GM21526 (cell line): Measurements from ENCODE around the gene PLPP3.

Source experiments
- ATAC-seq: cut with Tn5 transposase; IDR thresholded peaks from one replicate; pipeline ENCODE4 v1.9.1; 2021; ENCODE audit warnings: moderate library complexity; ENCODE audit not compliant: unreplicated experiment, low FRiP score

PLPP3 gene

DNA sequence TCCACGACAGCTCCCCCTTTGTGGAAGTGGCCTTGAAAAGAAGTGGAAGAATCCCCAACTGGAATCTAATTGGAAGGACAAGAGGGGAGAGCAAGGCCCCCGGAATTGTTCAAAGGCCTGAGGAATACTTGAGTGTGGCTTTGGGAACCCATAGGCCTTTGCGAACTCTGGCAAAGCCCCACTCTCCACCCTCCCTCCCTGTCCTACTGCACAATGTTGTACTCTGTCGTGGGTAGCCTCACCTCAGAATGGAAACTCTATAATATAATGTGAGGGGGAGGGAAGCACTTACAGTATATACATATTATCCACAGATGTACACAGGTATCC is 28.5 kb downstream of the PLPP3 start:
- no peak for ATAC-seq

DNA sequence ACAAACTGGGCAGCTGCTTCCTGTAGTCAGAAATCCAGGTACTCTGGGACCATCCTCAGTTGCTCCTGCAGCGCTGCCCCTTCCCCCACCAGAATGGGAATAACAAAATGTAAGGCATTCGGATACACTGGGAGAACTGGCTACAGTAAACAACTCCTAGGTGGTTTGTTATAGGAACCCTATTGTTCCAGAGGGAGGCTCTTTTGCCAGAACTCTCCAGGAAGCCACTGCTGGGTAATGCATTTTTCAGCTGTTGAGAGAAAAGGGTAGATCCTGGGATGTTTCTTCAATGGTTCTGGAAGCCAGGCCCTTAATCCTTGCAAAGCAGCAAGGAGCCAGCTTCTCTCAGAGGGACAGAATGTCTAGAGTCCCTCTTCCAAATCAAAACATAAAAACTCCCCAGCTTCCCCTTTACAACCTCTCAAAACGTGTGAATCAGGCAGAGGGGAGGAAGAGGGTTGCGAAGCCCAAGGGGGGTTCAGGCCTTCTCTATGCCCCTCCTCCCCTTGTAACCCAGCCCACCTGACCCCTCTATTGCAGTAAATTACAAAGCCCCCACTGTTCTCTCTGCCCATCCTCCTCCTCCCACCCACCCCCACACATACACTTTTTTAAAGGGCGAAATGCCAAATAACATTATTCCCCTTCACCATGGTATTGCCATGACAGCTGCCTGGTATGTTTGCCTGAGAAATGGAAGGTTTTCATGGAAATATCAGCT is 29.1 kb downstream of the PLPP3 start:
- no peak for ATAC-seq

DNA sequence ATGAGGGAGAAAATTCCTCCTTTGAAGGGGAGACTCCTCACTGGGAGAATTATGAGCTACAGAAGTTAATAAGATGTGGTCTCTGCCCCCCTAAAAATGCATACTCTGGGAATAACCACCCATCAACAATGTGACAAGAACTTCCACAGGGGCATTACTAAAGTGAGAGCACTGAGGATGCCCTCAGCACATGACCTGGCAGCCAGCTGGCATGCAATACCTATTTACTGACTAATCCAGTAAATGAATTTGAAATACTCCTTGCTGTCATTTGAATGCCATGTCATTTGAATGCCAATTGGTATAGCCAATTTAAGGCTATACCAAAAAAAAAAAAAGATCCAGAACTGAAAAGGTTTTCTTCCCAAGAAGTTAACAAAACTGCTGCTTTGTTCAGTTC is 30.8 kb downstream of the PLPP3 start:
- ATAC-seq, result no peak

DNA sequence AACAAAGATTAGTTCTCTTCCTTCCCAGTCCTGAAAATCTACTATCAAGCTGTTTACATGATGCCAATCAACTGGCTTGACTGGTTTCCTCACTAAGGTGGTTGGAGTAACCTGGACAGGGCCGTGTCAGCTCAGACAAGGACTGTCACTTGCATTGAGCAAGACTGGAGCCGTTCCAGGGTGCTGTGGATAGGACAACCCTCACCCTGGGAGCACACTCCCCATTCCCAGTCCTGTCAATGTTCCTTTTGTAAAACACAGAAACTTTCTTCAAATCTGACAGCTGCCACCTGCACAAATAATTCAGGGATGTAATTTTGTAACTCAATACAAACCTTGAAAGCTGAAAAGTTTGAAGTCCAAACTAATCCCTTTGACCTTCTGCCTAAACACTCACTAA is 31.4 kb downstream of the PLPP3 start:
- ATAC-seq, result no peak

DNA sequence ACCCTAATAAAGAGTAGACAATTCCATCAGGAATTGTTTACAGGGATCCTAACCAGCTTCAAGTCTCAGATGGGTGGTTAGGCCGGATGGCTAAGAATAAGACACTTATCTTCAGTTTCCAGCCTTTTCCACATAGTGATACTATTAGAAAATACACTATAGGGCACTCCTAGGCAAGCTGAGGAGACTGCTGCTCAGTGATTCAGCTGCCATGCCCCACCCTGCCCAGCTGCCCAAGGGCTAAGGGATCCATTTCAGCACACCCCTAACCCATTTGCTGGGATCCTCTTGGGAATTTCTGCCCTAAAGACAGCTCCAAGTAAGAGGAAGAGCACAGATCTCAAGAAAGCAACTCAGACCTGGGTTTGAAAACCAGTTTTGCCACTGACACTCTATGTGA is 31.9 kb downstream of the PLPP3 start:
- ATAC-seq, result no peak

DNA sequence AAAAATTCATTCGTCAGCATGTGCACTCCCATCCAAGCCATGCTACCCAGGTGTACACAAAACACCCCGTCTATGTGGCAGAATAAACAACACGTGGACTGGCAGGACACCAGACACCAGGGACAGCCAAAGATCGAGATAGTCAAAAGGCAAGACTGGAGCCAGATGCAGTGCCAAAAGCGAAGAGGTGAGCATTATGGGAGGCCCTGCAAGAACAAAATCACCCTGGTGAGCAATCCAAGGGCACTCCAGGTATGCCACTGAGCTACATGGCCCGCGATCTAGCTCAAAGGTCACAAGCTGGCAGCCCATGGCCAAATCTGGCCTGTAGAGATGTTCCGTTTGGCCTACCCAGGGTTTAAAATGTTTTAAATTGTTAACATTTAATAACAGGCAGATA is 33.7 kb downstream of the PLPP3 start:
- no peak for ATAC-seq

DNA sequence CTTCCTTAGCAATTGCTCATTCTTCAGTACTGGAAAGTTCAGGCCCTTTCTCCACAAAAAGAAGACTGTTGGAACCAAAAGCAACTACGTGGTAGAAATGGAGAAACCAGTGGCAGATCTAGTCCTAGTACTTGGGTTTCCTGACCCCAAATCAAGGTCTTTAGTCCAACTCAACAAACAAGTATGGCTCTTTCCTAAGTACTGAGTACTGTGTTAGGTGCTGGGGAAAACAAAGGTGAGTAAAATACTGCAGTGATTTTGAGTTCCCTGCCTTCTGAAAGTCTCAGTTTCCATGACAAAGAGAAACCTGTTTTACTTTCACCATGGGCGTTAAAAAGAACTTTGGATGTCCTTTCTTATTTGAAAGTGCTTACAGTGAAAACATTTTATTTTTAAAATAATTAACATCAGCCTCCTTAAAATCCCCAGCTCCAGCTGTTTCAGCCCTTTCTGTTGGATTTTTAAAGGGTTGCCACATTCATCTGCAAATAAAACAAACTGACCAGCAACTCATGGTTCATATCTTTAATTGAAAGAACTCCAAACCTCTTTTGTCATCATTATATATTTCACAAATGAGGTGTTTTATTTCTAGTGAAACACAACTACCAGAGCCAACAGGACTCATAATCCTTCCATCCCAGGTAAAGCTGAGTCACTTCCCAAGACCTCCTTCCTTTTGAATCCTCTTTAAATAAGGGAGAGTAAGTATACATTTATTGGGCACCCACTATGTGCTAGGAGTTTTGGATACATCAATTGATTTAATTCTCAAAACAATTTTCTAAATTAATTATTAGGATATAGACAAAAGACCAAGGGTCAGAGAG is 35.4 kb downstream of the PLPP3 start:
- ATAC-seq, result no peak

DNA sequence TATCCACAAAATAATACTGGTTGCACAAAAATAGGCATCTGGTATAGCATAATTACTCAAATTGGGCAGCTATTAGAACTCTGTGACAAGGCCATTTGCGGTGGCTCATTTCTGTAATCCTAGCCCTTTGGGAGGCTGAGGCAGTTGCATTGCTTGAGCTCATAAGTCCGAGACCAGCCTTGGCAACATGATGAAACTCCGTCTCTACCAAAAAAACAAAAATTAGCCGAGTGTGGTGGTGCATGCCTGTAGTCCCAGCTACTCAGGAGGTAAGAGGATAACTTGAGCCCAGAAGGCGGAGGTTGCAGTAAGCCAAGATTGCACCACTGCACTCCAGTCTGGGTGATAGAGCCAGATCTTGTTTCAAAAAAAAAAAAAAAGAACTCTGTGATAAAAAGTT is 36.7 kb downstream of the PLPP3 start:
- no peak for ATAC-seq

DNA sequence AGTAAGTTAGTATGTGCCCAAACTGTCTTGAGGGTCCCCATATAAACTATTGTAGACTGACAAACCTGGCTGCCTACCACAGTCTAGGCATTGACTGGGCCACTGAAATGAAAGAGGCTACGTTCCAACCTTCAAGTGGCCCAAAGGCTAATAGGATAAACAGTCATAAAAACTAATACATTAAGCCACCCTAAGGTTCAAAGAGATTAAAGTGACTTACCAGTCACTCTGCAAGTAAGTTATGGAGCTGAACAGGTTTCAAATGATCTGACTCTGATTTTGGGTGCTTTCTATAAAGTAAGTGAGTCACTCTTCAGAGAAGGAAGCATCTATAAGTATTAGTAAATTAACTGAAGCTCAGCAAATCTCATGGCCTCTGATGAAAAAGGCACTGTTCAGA is 38.0 kb downstream of the PLPP3 start:
- no peak for ATAC-seq

DNA sequence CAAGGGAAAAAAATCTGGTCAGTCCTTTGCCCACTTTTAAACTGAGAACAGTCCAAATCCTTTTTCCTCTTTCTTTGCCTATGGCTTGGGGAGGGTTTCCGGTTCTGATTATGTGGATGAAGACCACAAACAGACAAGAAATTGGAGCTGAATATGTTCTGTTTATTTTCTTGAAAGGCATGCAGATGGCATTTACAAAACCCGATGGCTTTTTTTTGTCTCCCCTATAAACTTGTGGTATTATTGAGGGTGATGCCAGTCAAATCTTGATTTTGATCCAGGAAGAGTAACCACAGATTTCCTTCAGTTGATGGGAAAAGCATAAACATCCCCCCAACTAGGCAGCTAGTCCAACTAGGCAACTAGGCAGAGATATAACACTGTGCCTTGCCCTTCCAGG is 38.9 kb downstream of the PLPP3 start:
- no peak for ATAC-seq

DNA sequence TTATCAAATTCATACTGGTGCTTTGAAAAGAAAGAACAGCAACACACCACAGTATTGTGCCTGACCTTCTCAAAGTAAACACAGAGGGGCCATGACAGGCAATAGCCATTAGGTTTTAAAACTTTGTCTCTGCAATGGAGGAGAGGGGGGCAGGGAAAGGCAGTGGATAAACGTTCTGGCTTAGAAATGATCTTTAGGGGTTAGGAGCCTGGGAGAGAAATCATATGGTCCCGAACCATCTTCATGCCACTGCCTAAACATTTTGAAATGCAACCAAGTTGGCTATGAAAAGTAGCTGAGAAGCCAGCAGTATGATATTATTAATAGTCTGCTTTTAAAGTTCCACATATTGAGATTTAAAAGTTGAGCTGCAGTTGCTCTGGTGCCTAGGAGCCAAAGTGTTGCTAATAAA is 39.8 kb downstream of the PLPP3 start:
- no peak for ATAC-seq

DNA sequence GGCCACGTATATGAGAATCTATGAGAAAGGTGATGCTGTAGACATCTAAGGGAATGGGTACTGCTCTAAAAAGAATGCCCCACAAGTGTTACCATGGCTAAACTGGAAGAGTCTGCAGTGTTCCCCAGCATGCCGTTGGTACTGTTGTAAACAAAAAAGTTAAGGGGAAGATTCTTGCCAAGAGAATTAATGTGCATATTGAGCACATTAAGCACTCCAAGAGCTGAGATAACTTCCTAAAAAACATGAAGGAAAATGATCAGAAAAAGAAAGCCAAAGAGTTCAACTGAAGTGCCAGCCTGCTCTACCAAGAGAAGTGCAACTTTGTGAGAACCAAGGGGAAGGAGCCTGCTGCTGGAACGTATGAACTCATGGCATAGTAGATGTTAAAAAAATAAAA is 40.8 kb downstream of the PLPP3 start:
- no peak for ATAC-seq

DNA sequence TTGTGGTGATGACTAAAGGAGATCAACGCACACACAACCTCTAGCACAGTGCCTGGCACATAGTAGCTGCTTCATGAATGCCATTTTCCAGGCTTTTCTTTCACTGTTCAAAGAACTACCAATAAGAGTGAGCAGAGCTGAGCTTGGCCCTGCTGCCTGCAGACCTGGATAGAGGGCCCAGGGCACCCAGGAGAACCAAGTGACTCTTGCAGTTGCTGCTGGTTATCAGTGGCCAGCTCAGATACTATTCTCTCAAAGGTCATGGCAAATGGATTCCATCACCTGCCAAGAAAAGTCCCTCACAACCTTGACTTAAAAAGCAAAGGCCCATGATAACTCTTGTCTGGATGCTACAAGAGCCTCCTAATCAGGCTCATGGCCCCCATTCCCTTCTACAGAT is 41.7 kb downstream of the PLPP3 start:
- ATAC-seq, result no peak

DNA sequence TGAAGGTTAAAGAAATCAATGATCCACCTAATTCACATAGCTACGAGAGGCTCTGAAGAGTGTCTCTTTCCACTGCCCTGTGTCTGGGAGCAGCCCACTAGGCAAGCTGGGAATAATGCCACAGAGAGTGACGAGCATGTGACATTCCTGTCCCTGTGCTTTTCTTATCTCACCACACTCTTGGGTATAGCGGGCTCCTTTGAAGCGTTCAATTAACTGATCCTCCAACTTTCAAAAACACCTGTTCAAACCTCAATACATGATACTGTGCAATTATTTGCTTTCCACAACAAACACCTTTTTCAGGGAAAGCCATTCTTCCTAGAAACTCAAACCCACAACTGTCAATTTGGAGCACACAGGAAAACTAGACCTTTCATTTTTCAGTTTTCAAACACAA is 43.4 kb downstream of the PLPP3 start:
- no peak for ATAC-seq

DNA sequence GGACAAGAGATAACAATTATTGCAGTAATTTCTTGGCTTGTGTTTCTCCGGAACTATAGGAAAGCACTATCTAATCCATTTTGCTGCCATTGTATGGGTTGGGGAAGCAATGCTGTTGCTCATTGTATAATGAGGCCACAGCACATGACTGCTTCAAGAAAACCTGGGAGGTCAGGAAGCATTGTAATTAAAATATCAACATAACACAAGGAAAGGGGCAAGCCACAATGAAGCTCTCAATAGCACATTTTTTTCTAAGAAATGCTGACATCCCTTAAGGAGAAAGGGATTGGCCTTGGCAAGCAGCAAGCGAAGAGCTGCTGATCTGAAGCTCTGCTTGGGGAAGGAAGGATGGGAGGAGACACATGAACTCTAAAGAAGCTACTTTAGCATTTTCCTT is 44.0 kb downstream of the PLPP3 start:
- ATAC-seq, result no peak

DNA sequence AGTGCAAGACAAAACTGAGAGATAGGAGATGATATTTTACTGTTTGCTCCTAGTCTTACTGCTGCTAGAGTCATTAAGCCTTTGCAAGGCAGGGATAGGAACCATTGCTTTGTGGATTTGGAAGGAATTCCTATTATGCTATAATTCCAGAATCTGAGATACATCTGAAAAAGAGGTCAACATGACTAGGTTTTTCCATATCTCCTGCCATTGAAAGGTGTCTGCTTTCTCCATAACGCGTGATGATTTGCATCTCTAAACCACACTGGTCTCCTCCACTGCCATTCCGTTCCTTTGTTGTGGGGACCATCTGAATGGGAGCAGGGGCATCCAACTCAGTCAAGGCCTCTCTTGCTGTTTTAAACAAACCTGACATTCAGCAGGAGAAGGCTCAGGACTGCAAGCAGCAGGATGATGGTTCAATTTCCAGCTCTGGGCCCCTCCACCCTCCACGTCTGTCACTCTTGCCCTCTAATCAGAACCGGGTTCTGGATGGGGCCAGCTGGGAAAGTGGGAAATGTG is 45.2 kb downstream of the PLPP3 start:
- ATAC-seq, result no peak

DNA sequence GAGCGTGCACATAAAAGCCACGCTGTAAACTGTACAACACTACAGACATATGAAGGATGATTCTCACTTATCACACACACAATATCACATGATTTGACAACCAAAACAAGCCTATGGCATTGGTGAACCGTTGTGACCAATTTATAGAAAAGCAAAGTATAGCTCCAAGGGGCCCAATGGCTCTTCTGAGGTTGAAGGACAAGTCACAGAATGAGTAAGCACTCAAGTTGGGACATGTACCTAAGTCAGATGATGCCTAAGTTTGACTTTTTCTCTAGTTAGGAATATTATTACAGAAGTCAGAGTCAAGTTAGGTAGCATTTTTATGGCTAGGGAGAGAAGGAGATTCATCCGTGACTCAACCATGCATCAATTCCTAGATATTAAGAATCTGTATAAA is 45.7 kb downstream of the PLPP3 start:
- peak; percentile 67 for ATAC-seq

DNA sequence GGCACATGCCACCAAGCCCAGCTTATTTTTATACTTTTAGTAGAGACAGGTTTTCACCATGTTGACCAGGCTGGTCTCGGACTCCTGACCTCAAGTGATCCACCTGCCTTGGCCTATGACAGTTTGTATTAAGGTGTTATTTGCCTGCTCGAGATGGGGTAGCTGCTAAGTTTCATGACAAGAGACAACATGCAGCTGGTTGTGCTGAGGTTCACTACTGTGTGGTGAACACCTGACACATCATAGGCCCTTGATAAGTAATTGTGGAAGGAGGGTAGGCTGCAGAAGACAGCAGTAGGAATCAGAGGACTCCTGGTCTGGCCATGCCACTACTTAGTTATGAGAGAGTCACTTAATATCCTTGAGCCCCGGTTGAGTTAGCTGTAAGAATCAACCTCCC is 46.2 kb downstream of the PLPP3 start:
- ATAC-seq, result peak; percentile 10

DNA sequence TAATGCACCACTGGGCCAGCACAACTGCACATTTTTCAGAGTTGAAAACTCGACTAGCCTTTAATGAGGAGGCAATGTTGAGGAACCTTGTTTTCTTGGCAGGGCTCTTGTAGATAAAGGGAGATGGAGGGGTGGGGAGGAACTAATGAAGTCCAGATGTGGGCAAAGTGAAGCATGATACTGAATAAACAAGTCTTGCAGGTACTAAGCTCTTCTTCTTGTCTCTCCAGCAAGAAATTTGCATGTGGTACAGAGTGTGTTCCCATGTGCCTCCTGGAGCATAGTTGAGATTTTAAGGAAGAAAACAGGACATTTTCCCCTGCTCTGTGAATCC is 47.0 kb downstream of the PLPP3 start:
- ATAC-seq, result no peak

DNA sequence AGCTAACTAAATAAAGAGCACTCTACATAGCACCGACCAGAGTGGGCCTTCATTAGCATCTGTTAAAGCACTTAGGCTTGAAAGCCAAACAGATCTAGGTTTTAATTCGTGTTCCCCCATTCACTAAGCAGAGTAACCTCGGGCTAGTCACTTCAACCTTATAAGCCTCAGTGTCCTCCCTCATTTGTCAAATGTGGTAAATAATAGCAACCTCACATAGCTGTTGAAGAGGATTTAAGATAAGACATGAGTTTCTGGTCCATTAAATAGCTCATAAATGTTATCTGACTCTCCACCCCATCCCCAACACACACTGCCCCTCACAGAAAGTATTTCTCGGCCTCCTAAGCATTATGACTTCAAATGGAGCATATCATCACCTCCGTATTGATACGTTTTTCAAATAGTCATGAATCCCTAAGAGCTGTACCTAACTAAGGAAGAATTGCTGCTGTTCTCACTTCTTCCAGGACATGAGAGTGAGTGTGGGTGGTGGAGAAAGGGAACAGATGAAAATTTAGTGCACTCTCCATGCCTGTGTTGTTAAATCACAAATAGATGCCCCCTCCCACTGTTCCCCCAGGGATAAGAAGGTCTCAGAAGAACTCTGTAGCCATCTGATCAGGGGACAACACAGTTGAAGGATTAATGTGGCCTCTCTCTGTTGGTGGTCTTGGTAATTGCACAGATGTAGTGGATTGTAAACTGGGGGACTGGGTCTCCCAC is 47.6 kb downstream of the PLPP3 start:
- ATAC-seq, result no peak

DNA sequence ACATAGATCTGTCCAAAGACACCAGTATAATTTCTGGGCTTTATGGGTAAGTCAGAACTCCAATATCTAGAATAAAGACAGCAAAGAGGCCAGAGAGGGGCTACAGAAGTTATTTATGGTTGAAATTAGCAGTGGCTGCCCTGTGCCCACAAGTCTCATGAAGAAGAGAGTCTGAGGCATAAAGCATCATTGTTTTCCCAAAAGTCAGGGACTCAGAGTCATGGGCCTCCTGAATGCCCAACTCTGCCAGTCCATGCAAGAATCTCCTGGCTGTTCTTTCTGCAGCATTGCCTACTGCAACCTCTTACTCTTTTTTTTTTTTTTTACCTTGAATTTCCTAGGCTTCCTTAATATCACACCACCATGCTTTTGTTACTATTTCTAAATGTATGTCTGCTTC is 49.6 kb downstream of the PLPP3 start:
- ATAC-seq, result no peak
